Measurements from ENCODE around the gene EIPR1.

GRCh38 chr2:3145471-3146021 lies 232.1 kb downstream of the EIPR1 start:
- TF ChIP-seq CTCF (conservative IDR thresholded peaks at IDR 0.05 in 1 of 2, IDR thresholded peaks at IDR 0.05 in 1 of 2; ENCODE audit: low read depth in 1 of 2, low read length in 2 of 2) (no peak), EZH2 (IDR thresholded peaks at IDR 0.05; ENCODE audit: low read length, missing control alignments) (no peak)
